GOT3 (cell line): ENCODE results near the gene SLC2A10.
A peak's percentile ranks its signal among the peaks of the same experiment; 100 is the strongest.

Experiments
- DNase-seq: peaks from one replicate; lab custom pipeline; 2025; ENCODE audit warnings: mixed read lengths; lab: John Stamatoyannopoulos, UW

Gene SLC2A10

DNA sequence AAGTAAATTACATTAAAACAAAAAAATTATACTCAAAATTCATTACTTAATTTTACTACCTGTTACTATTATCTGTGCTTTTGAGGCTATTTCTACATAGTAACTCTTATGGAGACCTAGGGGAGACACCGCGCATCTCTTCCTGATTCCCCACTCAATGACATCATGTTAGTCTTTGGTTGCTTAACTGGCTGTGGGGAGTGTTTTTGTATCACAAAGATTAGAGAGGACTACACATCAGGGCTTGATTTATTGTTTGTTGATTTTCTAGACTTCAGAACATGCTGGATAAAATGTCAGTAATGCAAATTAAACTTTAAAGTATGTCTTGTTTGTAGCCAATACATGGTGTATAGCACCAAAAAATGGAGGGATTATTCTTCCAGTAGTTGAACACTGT, 26.0 kb downstream of the SLC2A10 start:
- no peak for DNase-seq

DNA sequence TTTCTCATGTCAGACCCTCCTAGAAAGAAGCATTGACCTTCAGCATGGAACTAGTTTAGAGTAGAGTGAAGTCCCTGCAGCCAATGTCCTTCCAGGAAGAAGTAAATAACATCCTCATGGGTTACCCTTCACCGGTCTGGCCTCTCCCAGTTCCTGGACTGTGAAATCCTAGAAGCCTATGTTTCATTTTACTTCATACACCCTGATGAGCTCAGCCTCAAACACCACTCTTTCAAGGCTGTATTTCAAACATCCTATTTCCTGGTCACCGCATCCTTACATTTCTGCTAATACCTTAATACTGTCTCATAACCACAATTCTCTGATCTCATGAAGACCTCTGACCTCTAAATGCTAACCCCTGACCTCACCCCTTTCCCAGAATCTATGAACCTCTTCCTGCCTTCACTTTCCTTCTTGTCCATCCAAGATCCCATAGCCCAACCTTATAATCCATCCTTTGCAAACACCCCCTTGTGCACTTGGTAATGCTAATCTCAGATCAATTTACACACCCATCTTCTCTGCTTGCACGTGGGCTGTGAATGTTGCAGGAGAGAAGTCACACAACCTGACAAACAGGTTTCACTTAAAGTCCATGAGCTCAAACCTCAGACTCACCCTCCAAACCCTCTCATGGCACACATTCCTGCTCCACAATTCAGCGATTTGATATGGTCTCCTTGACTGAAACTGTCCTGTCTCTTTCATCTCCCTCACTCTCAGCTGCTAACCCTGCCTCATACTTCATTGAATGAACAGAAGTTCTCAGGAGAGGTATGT, 30.2 kb downstream of the SLC2A10 start:
- DNase-seq, result no peak

DNA sequence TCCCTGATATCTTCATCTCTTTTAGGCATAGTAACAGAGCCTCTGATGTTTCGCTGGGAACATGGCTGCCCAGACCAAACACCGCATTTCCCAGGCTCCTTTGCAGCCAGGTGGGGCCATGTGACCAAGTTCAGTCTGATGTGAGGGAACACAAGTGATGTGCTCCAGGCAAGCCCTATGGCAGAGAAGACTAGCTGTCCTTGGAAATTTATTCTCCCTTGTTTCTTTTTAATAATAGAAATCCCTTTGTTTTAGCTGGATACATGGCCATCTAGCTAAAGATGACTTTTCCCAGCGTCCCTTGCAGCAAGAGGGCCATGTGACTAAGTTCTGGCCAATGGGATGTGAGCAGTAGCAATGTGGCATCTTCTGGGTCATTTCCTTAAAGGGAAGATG, 30.8 kb downstream of the SLC2A10 start:
- no peak for DNase-seq

DNA sequence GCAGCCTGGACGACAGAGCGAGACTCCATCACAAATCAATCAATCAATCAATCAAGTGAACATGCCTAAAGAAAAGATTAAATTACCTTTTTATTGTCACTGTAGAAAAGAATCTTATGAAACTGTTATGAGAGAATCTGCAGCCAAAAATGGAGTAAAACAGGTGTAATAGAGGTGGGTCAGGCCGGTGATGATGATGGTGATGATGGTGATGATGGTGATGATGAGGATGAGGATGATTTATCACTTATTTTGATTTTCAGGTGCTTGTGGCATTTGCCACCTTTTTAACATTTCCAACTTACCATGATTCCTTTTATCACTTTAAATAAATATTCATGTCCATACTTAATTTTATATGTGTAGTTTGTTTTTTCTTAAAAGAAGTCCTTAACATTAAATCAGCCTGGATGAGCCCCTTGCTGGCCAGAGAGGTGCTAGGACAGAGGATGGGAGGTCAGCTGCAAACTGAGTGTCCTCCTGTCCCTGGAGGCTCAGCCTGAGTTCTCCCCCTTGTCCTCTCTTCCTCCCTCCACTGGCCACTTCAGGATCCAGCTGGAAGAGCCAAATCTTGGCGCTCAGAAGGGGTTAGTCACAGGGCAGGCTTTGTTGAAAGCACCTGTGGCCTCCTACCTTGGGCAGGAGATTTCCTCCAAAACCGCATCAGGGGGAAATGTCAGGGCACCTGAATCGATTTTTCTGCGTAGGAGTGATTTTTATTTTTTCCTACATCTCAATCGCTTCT, 32.6 kb downstream of the SLC2A10 start:
- DNase-seq, result no peak

DNA sequence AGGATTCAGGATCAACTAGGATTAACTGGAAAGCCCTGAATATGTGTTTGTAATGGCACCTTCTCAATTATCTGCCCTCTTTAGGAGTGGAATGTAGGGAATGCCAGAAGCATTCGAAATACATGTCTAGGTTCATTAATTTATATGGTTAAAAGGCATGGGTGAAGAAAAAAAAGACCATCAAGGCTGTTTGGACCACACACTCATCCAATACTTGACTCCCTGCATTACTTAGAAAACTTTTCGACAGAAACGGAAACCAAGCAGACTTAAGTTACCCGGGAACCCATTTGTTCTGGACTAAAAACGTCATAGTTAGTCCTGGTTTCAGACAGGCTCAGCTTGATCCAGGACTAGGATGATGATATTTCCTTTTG, 33.2 kb downstream of the SLC2A10 start:
- no peak for DNase-seq

DNA sequence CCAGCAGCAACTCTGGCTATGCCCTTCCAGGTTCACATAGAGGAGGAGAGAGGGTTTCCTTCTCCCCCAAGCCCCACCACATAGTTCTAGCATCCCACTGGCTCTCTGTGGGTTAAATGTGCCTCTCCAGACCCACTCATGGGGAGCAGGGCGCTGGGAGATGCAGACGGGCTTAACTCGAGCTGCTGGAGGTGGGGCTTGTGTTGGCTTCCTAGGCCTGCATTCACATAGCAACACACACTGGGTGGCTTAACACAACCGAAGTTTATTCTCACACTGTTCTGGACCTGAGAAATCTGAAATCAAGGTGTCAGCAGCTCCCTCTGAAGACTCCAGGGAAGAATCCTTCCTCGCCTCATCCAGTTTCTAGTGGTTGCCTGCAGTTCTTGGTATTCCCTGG, 33.6 kb downstream of the SLC2A10 start:
- no peak for DNase-seq

DNA sequence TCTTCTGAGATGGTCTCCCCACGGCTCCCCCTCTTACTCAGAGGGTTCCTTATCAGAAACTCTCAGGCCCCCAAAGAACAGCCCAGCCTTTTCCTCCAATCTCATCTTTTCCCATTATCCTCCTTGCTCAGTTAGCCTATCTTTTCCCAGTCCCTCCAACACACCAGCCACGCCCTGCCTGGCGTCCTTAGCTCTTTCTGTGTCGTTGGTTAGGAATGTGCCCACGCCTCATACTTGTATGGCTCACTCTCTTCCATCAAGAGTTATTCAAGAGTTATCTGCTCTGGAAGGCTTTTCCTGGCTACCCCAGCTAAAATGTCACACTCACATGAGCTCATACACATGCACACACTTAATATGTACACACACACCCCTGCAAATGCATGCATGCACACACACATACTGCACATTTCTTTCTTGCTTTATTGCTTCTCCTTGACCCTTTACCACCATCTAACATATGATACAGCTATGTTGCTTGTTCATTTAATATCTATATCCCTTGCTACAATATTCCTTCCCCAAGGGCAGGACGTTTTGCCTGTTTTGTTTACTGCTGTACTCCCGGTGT, 37.6 kb downstream of the SLC2A10 start:
- no peak for DNase-seq

DNA sequence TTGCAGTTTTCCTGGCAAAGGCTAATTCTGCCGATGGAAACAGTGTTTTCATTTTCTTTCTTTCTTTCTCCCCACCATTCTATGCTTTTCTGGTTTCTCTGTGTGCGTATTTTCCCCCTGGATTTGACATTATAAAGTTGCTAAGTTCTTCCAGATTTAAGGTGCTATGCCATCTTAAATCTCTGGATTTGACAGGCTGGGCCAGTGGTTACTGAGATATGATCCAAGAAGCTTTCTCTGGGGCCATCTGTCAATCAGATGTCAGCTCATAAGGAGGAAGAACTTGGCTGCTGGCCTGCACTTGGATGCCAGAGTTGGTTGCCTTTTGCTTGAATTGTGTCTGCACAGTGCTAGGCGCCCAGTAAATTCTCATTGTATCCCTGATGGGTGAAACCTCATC, 39.7 kb downstream of the SLC2A10 start:
- DNase-seq, result no peak

DNA sequence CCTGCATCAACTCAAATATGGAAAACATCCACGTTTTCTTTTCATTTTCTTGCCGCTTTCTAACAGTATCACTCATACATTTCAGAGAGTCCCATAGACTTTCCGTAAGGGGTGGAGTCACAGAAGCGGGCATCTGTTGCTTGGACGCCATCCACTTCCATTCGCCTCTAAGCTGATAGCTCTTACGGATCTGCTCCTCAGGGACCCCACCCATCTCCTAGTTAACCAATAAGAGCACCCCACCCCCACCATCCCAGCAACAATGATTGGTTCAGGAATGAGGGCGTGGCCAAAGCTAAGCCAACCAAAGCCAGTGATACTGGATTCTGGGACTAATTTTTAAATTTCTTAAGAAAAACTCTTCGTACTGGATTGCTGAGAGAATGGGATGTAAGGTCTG, 42.4 kb downstream of the SLC2A10 start:
- peak; percentile 77 for DNase-seq

DNA sequence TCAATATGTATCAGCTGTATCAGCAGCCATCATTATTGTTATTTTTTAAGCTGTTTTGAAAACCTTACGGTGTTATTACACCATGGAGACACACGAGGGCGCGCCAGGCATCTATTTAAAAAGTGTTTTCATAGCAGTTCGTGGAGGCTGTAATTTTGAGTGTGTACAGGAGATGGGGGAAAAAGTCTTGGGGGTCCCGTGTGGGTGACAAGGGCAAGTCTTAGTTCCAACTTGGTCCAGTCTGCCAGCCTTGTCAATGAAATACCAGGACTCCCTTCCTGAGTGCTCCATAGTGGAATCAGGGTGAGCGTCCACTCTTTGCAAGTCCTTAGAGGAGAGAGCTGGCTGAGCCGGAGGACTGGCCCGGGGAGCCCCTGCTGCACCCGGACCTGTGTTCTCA, 43.3 kb downstream of the SLC2A10 start:
- DNase-seq, result no peak

DNA sequence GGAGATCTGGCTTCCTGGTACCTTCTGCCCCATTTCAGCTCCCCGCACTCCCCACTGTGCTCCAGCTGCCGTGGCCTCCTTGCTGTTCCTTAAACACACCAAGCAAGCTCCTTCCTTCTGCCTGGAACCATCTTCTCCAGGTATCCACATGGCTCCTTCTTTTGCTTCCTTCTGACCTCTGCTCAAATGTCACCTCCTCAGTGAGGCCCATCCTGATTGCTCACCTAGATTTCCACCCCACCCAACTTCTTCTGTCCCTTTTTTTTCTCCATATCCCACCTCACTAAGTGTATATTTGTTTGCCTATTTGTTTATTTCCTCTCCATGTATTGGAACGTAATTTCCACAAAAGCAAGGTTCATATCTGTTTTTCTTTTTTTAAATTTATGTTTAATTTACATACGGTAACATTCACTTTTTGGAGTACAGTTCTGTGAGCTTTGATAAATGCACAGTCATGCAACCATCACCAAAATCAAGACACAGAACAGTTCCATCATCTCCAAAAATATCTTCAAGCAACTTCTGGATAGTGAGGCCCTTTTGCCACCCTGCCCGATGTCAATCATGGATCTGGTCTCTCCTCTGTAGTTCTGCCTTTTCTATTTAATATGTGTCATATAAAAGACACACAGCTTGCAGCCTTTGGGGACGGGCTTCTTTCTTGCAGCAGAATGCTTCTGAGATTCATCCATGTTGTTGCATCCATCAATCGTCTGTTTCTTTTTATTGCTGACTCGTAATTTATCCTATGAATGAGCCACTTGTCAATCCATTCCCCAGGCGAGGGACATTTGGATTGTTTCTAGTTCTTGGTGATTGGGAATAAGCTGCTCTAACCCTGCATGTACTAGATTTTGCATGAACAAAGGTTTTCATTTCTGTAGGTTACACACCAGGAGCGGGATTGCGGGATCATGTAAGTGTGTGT, 46.3 kb downstream of the SLC2A10 start:
- DNase-seq, result no peak

DNA sequence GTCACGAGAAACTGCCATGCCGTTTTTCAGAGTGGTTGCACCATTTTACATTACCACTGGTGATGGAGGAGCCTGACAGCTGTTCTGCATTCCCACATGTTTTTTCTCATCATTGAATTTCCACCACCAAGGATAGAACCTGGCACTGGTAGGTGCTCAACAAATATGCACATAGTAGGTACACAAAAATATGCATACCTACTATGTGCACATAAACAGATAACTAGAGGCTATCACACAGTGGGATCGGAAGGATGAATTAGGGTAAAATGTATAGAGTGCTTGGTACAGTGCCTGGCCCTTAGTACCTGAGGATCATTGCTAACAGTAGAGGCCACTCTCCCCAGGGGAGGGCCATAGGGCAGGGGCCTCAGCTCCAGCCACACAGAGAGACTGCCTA, 47.0 kb downstream of the SLC2A10 start:
- no peak for DNase-seq

DNA sequence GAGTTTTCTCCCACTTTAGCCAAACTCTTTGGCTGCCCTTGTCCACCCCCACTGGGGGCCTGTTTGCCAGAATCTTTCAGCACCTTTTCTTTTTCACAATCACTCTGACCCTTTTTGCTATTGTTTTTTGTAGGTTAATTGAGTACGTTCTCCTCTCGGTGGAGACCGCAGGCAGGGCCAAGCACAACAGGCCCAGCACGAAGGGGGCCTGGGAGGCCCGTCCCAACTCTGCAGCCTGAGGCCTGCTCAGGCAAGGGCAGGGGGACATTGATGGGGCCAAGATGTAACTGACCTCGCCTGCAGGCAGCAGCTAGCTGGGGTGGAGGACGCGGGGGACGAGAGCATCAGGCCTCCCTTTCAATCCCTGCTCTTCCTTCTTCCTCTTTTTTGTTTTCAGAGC, 47.7 kb downstream of the SLC2A10 start:
- DNase-seq, result no peak

DNA sequence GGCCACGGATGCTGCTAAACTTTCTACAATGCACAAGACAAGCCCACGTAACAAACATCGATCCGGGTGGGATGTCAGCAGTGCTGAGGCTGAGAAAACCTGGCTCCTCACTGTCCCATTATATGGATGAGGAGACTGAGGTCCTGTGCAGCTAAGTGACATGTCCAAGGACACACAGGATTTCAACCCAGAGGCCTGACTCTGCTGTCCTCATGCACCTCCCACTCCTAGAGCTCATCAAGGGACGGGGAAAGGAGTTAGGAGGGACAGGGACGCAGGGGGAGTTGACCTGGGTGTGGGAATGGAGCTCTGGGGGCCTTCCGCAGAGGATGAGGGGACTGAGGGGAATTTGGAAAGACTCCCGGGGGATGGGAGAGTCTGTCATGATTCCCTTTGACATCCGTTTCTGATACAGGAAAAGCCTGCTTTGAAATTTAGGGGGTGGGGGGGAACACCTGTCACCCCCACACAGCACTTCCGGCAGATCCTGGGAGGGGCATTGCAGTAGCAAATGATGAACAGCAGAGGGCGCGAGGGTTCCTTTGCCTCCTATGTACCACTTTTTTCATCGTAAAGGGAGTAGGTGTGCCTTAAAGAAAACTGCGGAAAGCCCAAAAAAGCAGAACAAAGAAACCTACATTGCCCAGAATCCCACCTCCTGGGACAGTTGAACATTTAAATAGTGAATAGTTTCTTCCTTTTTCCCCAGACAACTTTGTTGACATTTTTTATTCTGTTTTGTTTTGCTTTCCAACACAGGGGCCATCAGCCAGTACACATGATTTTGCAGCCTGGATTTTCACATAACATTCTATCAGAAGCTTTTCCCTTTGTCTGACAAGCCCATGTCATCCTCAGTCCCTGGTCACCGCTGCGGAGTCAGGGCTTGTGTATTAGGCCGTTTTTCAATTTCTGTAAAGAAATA, 48.6 kb downstream of the SLC2A10 start:
- DNase-seq, result no peak

DNA sequence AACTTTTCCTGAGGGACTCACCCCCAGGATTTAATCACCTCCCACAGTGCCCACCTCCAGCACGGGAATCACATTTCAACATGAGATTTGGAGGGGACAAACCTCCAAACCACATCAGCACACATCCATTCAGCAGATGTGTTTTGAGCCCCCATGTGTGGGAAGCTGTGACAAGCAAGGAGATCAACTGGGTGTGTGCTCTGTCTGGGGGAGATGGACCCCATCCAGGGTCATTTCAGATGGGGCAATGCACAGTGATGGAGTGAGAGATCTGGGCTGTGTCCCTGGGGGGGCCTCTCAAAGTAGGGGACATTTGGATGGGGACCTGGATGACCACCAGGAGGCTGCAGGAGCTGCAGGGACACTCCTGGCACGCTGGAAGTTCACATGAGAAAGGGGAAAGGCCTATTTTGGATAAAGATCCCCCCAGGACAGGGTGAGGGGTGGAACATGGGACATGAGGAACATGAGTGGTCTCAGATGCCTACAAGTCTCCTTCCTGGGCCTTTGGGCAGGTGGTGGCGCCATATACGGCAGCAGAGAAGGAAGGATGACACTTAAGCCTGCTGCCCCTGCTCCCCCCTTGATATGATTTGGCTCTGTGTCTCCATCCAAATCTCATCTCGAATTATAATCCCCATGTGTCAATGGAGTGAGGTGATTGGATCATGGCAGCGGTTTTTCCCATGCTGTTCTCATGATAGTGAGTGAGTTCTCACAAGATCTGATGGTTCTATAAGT, 49.6 kb downstream of the SLC2A10 start:
- no peak for DNase-seq

DNA sequence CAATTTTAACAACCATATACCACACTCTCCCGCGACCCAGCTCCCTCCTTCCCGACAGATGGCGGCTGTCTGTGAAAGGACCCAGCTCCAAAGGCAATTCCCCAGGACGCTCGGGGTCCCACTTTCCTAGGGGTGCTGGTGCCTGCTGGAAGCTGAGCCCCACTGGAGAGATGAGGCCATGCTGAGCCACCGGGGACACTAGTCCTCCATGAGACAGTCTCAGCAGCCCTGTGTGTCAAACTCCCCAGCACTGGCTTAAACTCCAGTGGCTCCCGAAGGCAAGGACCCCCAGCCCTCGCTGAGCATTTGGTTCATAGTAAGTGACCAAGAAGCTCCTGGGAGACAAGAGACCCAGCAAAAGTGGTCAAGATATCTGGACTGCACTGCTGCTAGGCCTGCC, 52.1 kb downstream of the SLC2A10 start:
- DNase-seq, result no peak

DNA sequence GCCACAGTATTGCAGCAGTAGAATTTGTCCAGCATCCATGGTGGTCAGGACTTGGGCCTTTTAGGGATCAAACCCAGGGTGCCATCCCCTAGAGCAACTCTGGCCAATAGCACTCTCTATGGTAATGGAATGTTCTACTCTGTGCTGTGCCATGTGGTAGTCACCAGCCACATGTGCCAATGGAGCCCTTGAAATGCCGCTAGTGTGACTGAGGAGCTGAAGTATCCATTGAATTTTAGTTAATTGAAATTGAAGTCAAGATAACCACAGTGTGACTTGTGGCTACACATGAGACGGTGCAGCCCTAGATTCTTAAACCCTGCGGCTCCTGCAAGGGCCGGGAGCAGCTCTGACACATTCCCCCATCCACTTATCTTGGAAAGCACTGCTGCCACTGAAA, 54.6 kb downstream of the SLC2A10 start:
- no peak for DNase-seq

DNA sequence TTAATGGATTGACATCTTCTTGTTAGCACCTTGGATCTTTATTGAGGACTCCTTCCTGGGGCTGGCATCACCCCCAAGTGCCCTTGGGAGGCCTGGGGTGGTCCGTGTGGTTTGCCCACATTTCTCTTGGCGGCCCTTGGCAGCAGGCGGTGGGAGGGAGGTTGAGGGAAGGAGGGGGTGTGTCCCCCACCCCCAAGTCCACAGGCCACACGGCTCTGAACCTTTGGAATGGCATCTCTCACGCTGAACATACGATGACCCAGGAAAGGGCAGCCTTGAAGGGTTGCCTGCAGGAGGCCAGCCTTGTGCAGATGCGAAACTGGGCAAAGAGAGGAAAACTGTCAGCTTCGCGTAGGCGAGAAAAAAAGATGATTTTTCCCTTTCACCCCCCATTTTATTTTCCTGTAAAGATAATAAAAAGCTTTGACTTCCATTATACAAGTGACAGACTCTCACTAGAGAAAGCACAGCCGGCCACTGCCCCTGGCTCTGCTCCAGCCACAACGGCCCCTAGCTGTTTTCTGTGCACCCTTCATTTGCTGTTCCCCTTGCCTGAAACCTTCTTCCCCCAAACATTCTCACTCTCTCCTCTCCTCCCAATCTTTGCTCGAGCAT, 56.2 kb downstream of the SLC2A10 start:
- no peak for DNase-seq

DNA sequence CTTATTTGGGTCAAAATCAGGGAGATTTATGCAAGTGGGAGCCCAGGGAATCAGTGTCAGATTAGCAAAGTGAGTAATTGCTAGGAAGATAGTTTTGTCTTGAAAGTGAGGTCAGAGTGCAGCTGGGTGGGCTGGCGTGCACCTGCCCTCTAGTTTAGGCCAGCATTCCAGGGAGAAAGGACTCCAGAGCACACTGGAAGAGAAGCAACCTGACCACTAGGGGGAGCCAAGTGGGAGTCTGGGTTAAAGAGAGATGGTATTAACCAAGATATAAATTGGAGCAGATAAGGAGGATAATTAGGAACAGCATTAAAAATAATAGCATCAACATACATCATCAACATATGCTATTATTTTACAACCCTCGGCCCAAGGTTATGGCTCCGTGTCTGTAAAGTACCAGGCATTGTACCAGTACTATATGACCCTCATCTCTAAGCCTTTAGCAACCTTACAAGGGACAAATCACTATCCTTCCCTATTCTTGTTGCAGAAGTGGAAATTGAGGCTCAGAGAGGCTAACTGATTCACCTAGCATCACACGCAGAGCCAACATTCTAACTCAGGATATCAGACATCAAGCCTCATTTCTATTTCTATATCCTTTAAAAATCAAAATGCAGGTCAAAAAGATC, 57.8 kb downstream of the SLC2A10 start:
- DNase-seq, result no peak
